GM12873 (cell line): ENCODE data around the gene USB1.

Experiments
- TF ChIP-seq, protein P1 (sequence below): IDR thresholded peaks from 2 replicates; pipeline ENCODE4 v1.5.1; 2012; ENCODE audit warnings: low read depth, mild to moderate bottlenecking, moderate library complexity, low read length, control low read depth; ENCODE audit not compliant: insufficient read depth; ENCODE audit errors: missing control alignments

The USB1 gene

DNA sequence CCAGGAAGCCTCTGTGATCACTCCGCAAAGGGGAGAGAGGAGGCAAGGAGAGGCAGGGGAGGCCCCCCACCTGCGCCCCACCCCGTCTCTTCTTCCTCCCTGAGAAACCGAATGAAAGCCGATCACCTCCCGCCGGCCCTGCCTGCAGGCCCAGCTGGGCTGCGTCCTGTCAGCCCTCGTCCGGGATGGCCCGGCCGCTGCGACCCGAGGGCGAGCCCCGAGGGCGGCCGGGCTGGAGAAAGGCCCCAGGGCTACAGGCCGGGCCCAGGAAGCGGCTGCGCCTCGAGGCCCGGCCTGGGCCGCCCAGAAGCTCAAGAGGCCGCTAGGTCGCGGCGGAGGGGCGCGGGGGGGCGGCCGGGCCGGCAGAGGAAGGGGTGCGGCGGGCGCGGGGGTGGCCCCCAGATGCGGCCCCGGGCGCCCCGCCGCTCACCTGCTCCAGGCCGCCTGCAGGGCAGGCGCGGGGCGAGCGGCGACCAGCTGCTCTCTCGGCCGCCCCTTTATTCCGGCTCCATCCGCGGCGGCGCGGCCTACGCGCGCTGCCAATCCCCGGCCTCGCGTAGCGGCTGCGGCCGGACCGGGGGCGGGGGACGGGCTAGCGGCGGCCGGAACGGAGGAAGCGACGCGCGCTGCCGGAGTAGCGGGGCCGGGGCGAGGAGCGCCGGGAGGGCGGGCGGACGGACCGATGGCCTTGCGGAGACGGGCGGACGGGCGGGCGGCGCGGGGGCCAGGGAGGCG lies 1.1 kb upstream of the USB1 start, which contains the start of gene ZNF319:
TSS of gene ZNF319 (minus strand) at position 702 of the 735 bp plus-strand sequence. CDS start 2,407 bp downstream, outside the sequence.
- TF ChIP-seq, protein P1, sequence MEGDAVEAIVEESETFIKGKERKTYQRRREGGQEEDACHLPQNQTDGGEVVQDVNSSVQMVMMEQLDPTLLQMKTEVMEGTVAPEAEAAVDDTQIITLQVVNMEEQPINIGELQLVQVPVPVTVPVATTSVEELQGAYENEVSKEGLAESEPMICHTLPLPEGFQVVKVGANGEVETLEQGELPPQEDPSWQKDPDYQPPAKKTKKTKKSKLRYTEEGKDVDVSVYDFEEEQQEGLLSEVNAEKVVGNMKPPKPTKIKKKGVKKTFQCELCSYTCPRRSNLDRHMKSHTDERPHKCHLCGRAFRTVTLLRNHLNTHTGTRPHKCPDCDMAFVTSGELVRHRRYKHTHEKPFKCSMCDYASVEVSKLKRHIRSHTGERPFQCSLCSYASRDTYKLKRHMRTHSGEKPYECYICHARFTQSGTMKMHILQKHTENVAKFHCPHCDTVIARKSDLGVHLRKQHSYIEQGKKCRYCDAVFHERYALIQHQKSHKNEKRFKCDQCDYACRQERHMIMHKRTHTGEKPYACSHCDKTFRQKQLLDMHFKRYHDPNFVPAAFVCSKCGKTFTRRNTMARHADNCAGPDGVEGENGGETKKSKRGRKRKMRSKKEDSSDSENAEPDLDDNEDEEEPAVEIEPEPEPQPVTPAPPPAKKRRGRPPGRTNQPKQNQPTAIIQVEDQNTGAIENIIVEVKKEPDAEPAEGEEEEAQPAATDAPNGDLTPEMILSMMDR, result no peak

GRCh38 chr16:58001781-58002415 lies 691 bp downstream of the USB1 start:
- TF ChIP-seq, protein P1, result no peak

DNA sequence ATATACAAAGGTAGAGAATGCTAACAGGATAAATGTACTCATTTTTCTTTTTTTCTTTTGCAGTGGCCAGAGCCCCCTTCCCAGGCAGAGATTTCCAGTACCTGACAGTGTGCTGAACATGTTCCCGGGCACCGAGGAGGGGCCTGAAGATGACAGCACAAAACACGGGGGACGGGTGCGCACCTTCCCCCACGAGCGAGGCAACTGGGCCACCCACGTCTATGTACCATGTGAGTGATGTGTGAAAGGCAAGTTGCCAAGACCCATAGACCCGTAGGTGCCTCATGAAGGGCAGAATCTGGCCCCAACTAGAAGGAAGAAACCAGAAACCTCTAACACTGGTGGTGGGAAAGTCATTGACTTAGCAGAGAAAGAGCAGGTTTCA lies 1.2 kb downstream of the USB1 start:
- TF ChIP-seq, protein P1, result no peak

- TF ChIP-seq, protein P1, result no peak
Measured at GRCh38 chr16:58002936-58003335, 1.7 kb downstream of the USB1 start.

GRCh38 chr16:58009856-58010416 lies 8.7 kb downstream of the USB1 start:
- TF ChIP-seq, protein P1, result no peak

DNA sequence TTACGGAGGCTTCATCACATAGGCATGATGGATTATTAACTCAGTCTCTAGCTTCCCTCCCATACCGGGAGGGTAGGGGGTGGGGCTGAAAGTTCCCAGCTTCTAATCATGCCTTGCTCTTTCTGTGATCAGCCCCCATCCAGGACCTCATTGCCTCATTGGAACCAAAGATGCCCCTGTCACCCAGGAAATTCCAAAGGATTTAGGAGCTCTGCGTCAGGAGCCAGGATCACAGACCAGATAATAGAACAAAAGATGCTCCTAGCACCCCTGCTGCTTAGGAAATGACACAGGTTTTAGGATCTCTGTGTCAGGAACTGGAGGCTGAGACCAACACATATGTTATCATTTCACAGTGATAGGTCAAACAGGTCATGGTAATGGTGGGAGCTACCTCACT lies 9.7 kb downstream of the USB1 start:
- TF ChIP-seq, protein P1, result no peak

- TF ChIP-seq, protein P1, result no peak
Measured at GRCh38 chr16:58011652-58012051, 10.4 kb downstream of the USB1 start.
